A673 (cell line): Measurements from ENCODE around the gene C1orf159. TPM values are rescaled to one million over a fixed set of nuclear protein-coding genes. Genes with fewer than 3 reads are reported as not detected.
"Not testable (repeated sequence)": the region's sequence is repeated elsewhere in the genome, so short reads cannot be mapped to it uniquely, and the experiment has no call there.

Source experiments
- BruUV-seq: library from RNA; stranded (reverse); fragments of 400-500 nt; replicated peaks from 2 replicates; lab custom pipeline; 2021; lab: Mats Ljungman, UMichigan
- CTCF ChIA-PET: fragments of 300-600 bp; sonication (Branson Sonifier 250); formaldehyde crosslinking; loops from one replicate; lab custom pipeline; 2022; ENCODE audit warnings: antibody characterized with exemption; lab: Charles Lee
- POLR2A ChIA-PET: fragments of 300-600 bp; sonication (Branson Sonifier 250); formaldehyde crosslinking; loops from one replicate; lab custom pipeline; 2022; ENCODE audit warnings: antibody characterized with exemption; ENCODE audit not compliant: low non-redundant PET; lab: Charles Lee
- DNase-seq: peaks from one replicate; pipeline ENCODE4 v3.0.0-alpha.2; 2015; ENCODE audit warnings: low spot score
- H3K27ac ChIP-seq: fragments of 200-600 bp; sonication (generic); 2 replicates; pipeline ENCODE4 v1.5.1; 2016; ENCODE audit warnings: mixed run types, low read depth, mild to moderate bottlenecking, mixed read lengths, antibody characterized with exemption, low read length; ENCODE audit not compliant: poor library complexity, severe bottlenecking
- H3K27me3 ChIP-seq: fragments of 200-600 bp; sonication (generic); replicated peaks from 2 replicates; pipeline ENCODE4 v1.6.1; 2017; ENCODE audit warnings: mixed run types, low read depth, mild to moderate bottlenecking, mixed read lengths, antibody characterized with exemption, low read length; ENCODE audit not compliant: insufficient read depth, poor library complexity
- H3K36me3 ChIP-seq: fragments of 200-600 bp; sonication (generic); 2 replicates; pipeline ENCODE4 v1.6.1; 2016; ENCODE audit warnings: mixed run types, mild to moderate bottlenecking, mixed read lengths, antibody characterized with exemption, low read length; ENCODE audit not compliant: insufficient read depth, poor library complexity, severe bottlenecking
- H3K4me1 ChIP-seq: fragments of 200-600 bp; sonication (generic); 2 replicates; pipeline ENCODE4 v1.6.1; 2017; ENCODE audit warnings: mixed run types, mild to moderate bottlenecking, mixed read lengths, antibody characterized with exemption, low read length; ENCODE audit not compliant: insufficient read depth, poor library complexity, severe bottlenecking
- H3K4me3 ChIP-seq: fragments of 200-600 bp; sonication (generic); 2 replicates; pipeline ENCODE4 v1.5.1; 2016; ENCODE audit warnings: low read depth, mixed run types, mild to moderate bottlenecking, mixed read lengths, low read length; ENCODE audit not compliant: poor library complexity, severe bottlenecking
- H3K9me3 ChIP-seq: fragments of 200-600 bp; sonication (generic); 2 replicates; pipeline ENCODE4 v1.6.1; 2016; ENCODE audit warnings: mixed run types, low read depth, mild to moderate bottlenecking, mixed read lengths, antibody characterized with exemption, low read length; ENCODE audit not compliant: poor library complexity, severe bottlenecking
- EZH2 ChIP-seq: fragments of 200-600 bp; sonication (generic); IDR thresholded peaks from 2 replicates; pipeline ENCODE4 v1.6.1; 2017; ENCODE audit warnings: borderline replicate concordance, low read depth, mild to moderate bottlenecking, mixed read lengths, antibody characterized with exemption, low read length; ENCODE audit not compliant: poor library complexity, severe bottlenecking
- intact Hi-C: fragments of 100-400 bp; cut with micrococcal nuclease; formaldehyde crosslinking; loops from one replicate; pipeline ENCODE4 v1.10.0; 2022; ENCODE audit not compliant: unreplicated experiment
- total RNA-seq: library from RNA; stranded (reverse); gene quantifications from 2 replicates; pipeline ENCODE4 v1.2.3, GENCODE V29; 2021
- TF ChIP-seq, protein P1 (sequence below): fragments of 300-800, 200-600 bp; sonication (generic); conservative IDR thresholded peaks from 2 replicates; pipeline ENCODE4 v1.5.1; 2017; ENCODE audit warnings: low read depth, mild to moderate bottlenecking, antibody characterized with exemption, low read length, moderate library complexity, mixed read lengths

C1orf159 gene
- total RNA-seq, 1 experiment from 2014 or later: 26.8 TPM

DNA sequence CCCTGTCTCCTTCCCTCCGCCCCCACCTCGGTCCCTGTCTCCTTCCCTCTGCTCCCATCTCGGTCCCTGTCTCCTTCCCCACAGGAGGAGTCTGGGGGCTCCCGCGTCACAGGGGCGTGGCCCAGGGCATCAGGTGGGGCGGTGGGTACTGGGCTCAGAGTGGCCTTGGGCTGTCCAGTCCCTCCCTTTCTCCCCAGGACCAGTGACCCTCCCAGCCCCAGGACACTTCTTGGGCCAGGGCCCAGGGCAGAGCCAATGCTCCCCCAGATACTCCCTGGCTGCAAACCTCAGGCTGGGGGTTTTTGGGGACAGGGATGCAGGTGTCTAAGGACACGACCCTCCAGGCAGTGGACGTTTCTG lies 35.0 kb downstream of the C1orf159 start:
- CTCF ChIA-PET: no interaction called here
- DNase-seq: no peak
- POLR2A ChIA-PET: no interaction called here
- H3K4me1 ChIP-seq: peaks cover 15% of the 10 kb centered on the region
- BruUV-seq: no TSS peak
- TF ChIP-seq, protein P1, sequence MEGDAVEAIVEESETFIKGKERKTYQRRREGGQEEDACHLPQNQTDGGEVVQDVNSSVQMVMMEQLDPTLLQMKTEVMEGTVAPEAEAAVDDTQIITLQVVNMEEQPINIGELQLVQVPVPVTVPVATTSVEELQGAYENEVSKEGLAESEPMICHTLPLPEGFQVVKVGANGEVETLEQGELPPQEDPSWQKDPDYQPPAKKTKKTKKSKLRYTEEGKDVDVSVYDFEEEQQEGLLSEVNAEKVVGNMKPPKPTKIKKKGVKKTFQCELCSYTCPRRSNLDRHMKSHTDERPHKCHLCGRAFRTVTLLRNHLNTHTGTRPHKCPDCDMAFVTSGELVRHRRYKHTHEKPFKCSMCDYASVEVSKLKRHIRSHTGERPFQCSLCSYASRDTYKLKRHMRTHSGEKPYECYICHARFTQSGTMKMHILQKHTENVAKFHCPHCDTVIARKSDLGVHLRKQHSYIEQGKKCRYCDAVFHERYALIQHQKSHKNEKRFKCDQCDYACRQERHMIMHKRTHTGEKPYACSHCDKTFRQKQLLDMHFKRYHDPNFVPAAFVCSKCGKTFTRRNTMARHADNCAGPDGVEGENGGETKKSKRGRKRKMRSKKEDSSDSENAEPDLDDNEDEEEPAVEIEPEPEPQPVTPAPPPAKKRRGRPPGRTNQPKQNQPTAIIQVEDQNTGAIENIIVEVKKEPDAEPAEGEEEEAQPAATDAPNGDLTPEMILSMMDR: no peak
- TF ChIP-seq EZH2: no peak
- no peaks in the 10 kb centered on the region for H3K27me3 ChIP-seq
- H3K36me3 ChIP-seq: no peaks in the 10 kb centered on the region
- H3K27ac ChIP-seq: no peak overlapping the region
- no peaks in the 10 kb centered on the region for H3K9me3 ChIP-seq
- no peak overlapping the region for H3K4me3 ChIP-seq
- intact Hi-C loops: no loop called here

DNA sequence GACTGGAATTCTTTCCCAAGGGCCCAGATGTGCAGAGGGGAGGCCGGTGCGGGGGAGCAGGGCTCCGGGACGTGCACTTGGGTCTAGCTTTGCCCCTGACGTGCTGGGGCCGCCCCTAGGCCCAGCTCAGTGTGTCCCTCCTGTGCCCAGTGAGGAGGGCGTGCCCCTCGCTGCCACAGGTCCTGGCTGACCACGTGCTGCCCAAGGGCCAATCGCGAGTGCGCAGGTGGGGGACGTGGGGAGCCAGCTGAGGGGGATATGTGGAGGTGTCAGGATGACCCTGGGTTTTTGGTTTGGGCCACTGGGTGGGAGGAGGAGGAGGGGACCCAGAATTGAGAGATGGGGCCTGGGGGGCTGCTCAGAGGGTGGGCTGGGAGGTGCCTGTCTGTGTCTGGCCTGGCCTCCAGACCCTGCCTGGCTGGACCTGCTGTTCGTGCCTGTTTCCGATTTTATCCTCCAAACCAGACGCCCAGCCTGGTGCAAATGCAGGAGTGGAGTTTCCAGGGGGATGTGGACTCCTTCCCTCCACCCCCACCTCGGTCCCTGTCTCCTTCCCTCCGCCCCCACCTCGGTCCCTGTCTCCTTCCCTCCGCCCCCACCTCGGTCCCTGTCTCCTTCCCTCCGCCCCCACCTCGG lies 35.6 kb downstream of the C1orf159 start:
- intact Hi-C loops: no loop called here
- Histone ChIP-seq H3K27ac (peak overlapping the region; percentile 50), H3K27me3 (no peaks in the 10 kb centered on the region), H3K9me3 (no peaks in the 10 kb centered on the region), H3K4me1 (peaks cover 15% of the 10 kb centered on the region), H3K36me3 (no peaks in the 10 kb centered on the region), H3K4me3 (peak overlapping the region; percentile 35)
- TF ChIP-seq EZH2: no peak
- TF ChIP-seq, protein P1: no peak
- POLR2A ChIA-PET: no interaction called here
- CTCF ChIA-PET: interaction anchor here (0.7 kb wide), 1 partner anchor 65 kb away, joined by 4 read pairs; no protein-coding TSS in a partner anchor
- DNase-seq: peak; percentile 76
- BruUV-seq: no TSS peak

DNA sequence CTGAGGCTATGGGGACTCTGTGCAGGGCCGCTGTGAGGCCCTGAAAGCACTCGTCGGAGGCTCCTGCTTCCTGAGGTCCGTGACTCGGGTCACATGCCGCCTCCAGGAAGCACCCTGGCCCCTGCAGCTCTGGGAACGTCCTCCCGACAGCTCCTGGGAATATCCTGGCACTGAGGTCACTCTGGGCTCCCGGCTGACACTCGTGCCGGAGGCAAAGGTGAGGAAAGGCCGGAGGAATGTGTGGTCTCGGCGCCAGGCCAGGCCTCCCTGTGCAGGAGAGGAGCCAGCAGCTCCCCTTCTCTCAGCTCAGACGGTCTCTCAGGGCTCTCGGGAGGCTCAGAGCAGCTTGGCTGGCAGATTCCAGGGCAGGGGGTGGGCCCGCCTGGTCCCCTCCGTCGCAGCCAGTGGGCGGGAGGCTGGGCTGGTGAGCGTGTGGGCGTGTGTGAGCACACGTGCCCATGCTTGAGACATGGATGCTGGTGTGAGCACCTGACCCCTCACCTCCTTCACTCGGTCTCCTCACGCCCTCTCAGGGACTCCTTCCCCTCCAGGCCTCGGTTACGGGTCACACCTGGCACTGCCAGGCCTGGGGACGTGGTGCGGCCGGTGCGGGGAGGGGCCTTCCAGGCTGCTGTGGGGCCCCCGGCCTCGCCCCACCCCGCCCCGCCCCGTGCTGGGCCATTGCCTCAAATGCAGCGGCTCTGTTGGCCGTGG lies 36.3 kb downstream of the C1orf159 start:
- H3K4me1 ChIP-seq: peaks cover 15% of the 10 kb centered on the region
- TF ChIP-seq, protein P1: no peak
- no peak for TF ChIP-seq EZH2
- H3K27ac ChIP-seq: peak overlapping the region; percentile 50
- intact Hi-C loops: no loop called here
- no peaks in the 10 kb centered on the region for H3K36me3 ChIP-seq
- H3K27me3 ChIP-seq: no peaks in the 10 kb centered on the region
- ChIA-PET POLR2A (no interaction called here), CTCF (interaction anchor here (0.7 kb wide), 1 partner anchor 64 kb away, joined by 4 read pairs; no protein-coding TSS in a partner anchor)
- H3K4me3 ChIP-seq: peak overlapping the region; percentile 35
- DNase-seq: peak; percentile 88
- no TSS peak for BruUV-seq
- no peaks in the 10 kb centered on the region for H3K9me3 ChIP-seq

DNA sequence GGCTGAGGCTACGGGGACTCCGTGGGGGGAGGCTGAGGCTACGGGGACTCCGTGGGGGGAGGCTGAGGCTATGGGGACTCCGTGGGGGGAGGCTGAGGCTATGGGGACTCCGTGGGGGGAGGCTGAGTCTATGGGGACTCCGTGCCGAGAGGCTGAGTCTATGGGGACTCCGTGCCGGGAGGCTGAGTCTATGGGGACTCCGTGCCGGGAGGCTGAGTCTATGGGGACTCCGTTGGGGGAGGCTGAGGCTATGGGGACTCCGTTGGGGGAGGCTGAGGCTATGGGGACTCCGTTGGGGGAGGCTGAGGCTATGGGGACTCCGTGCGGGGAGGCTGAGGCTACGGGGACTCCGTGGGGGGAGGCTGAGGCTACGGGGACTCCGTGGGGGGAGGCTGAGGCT lies 38.5 kb downstream of the C1orf159 start:
- BruUV-seq, DNase-seq, H3K9me3 ChIP-seq, intact Hi-C loops, H3K27me3 ChIP-seq, H3K4me3 ChIP-seq, CTCF ChIA-PET, H3K27ac ChIP-seq, H3K36me3 ChIP-seq, POLR2A ChIA-PET: not testable (repeated sequence)
- H3K4me1 ChIP-seq: peaks cover 15% of the 10 kb centered on the region
